Measurements from ENCODE around the gene ANKRD16. TPM values are rescaled to one million over a fixed set of nuclear protein-coding genes. Genes with fewer than 3 reads are reported as not detected.

The ANKRD16 gene
- total RNA-seq, 1 experiment from 2014 or later, result 4.9 TPM

- Histone ChIP-seq H3K36me3 (ENCODE audit: low read depth, low read length) (no peaks in the 10 kb centered on the region), H3K27ac (ENCODE audit: low read length) (no peak overlapping the region), H3K9ac (ENCODE audit: low read length) (no peak overlapping the region), H3K4me1 (ENCODE audit: insufficient read depth, low read length) (no peaks in the 10 kb centered on the region), H3K27me3 (ENCODE audit: low read length) (no peaks in the 10 kb centered on the region), H3K9me2 (replicated peaks; ENCODE audit: low read length) (no peaks in the 10 kb centered on the region), H2AFZ (ENCODE audit: low read length) (no peak overlapping the region), H3K9me3 (ENCODE audit: low read length) (no peaks in the 10 kb centered on the region), H3F3A (ENCODE audit: low read length, unreplicated experiment) (no peaks in the 10 kb centered on the region), H3K79me2 (ENCODE audit: low read length) (peaks cover 5% of the 10 kb centered on the region), H3K4me2 (ENCODE audit: low read length) (no peak overlapping the region), H4K20me1 (ENCODE audit: low read length) (no peaks in the 10 kb centered on the region), H3K4me3 (ENCODE audit: low read length) (no peak overlapping the region)
- intact Hi-C loops (cut with micrococcal nuclease), result no loop called here
- CTCF ChIA-PET, result no interaction called here
- BruUV-seq (replicated peaks), result no TSS peak
- no peak for ATAC-seq
- no peak for DNase-seq
- TF ChIP-seq EZH2phosphoT487 (IDR thresholded peaks at IDR 0.05; ENCODE audit: borderline replicate concordance, low read length) (no peak), EZH2 (IDR thresholded peaks at IDR 0.05; ENCODE audit: low read length, unreplicated experiment) (no peak), CTCF (conservative IDR thresholded peaks at IDR 0.05; ENCODE audit: low read depth, low read length) (no peak)
- POLR2A ChIA-PET (ENCODE audit: unreplicated experiment), result no interaction called here
Observed at GRCh38 chr10:5897504-5897903, 7.8 kb upstream of the ANKRD16 start.

GRCh38 chr10:5897053-5897340 is 7.3 kb upstream of the ANKRD16 start:
- no peak overlapping the region for H3K9ac ChIP-seq (ENCODE audit: low read length)
- no peak overlapping the region for H2AFZ ChIP-seq (ENCODE audit: low read length)
- H3K4me2 ChIP-seq (ENCODE audit: low read length), result no peak overlapping the region
- intact Hi-C loops (cut with micrococcal nuclease), result no loop called here
- no peaks in the 10 kb centered on the region for H3K4me1 ChIP-seq (ENCODE audit: insufficient read depth, low read length)
- ATAC-seq (no peak), DNase-seq (no peak)
- H4K20me1 ChIP-seq (ENCODE audit: low read length), result 0 out of 2 replicates have a peak, but pooled peaks cover 1% of the 10 kb centered on the region
- no peak overlapping the region for H3K27ac ChIP-seq (ENCODE audit: low read length)
- peaks cover 11% of the 10 kb centered on the region for H3K79me2 ChIP-seq (ENCODE audit: low read length)
- no peaks in the 10 kb centered on the region for H3K27me3 ChIP-seq (ENCODE audit: low read length)
- H3K36me3 ChIP-seq (ENCODE audit: low read depth, low read length), result no peaks in the 10 kb centered on the region
- TF ChIP-seq EZH2phosphoT487 (IDR thresholded peaks at IDR 0.05; ENCODE audit: borderline replicate concordance, low read length) (no peak), EZH2 (IDR thresholded peaks at IDR 0.05; ENCODE audit: low read length, unreplicated experiment) (no peak), CTCF (conservative IDR thresholded peaks at IDR 0.05; ENCODE audit: low read depth, low read length) (no peak)
- CTCF ChIA-PET, result no interaction called here
- no peaks in the 10 kb centered on the region for H3K9me3 ChIP-seq (ENCODE audit: low read length)
- no peaks in the 10 kb centered on the region for H3F3A ChIP-seq (ENCODE audit: low read length, unreplicated experiment)
- POLR2A ChIA-PET (ENCODE audit: unreplicated experiment), result no interaction called here
- H3K4me3 ChIP-seq (ENCODE audit: low read length), result no peak overlapping the region
- H3K9me2 ChIP-seq (replicated peaks; ENCODE audit: low read length), result no peaks in the 10 kb centered on the region
- no TSS peak for BruUV-seq (replicated peaks)

DNA sequence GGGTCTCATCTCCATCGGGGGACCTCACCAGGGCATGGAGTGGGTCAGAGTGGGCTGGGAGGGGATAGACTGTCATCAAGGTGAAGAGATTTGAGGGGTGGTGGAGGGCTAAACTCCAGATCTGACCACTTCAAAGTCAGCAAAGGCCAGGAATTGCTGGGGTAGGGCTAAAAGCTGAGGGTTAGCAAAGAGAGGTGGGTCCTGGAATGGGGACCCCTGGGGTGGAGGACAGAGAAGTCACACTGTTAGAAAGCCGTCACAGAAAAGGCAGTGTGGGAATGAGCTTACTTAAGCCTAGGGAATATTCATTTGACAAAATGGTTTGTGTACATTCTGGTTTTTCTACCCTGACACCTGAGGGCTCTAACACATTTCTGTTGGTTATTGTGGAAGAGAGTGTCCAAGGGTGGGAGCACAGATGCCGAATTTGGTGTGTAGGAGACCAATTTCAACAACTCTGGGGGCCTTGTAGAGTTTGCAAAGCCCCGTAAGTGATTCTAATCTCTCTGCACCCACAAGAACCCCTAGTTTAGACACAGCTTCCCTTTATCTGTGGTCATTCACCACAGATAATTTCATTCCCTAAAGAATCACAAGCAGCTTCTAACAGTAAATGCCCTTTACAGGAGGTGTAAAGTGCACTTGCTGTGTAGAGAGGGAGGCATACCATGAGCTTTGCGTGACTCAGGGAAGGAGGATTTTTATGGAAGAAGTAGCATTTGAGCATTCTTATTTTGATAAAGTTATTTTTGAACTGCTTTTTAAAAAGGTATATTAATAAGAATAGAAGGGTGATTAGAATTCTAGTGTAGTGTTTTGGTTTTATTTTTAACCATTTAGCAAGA is 6.7 kb upstream of the ANKRD16 start:
- no peak for DNase-seq
- H3K4me1 ChIP-seq (ENCODE audit: insufficient read depth, low read length), result no peaks in the 10 kb centered on the region
- 0 out of 2 replicates have a peak, but pooled peaks cover 4% of the 10 kb centered on the region for H4K20me1 ChIP-seq (ENCODE audit: low read length)
- no peaks in the 10 kb centered on the region for H3F3A ChIP-seq (ENCODE audit: low read length, unreplicated experiment)
- no peak overlapping the region for H3K4me3 ChIP-seq (ENCODE audit: low read length)
- H3K27me3 ChIP-seq (ENCODE audit: low read length), result no peaks in the 10 kb centered on the region
- H2AFZ ChIP-seq (ENCODE audit: low read length), result no peak overlapping the region
- TF ChIP-seq EZH2phosphoT487 (IDR thresholded peaks at IDR 0.05; ENCODE audit: borderline replicate concordance, low read length), result no peak
- no peak for TF ChIP-seq EZH2 (IDR thresholded peaks at IDR 0.05; ENCODE audit: low read length, unreplicated experiment)
- TF ChIP-seq CTCF (conservative IDR thresholded peaks at IDR 0.05; ENCODE audit: low read depth, low read length), result no peak
- no peaks in the 10 kb centered on the region for H3K36me3 ChIP-seq (ENCODE audit: low read depth, low read length)
- intact Hi-C loops (cut with micrococcal nuclease), result no loop called here
- ATAC-seq, result no peak
- H3K9me2 ChIP-seq (replicated peaks; ENCODE audit: low read length), result no peaks in the 10 kb centered on the region
- H3K9ac ChIP-seq (ENCODE audit: low read length), result no peak overlapping the region
- no peaks in the 10 kb centered on the region for H3K9me3 ChIP-seq (ENCODE audit: low read length)
- no peak overlapping the region for H3K4me2 ChIP-seq (ENCODE audit: low read length)
- H3K27ac ChIP-seq (ENCODE audit: low read length), result no peak overlapping the region
- BruUV-seq (replicated peaks), result no TSS peak
- CTCF ChIA-PET, result no interaction called here
- POLR2A ChIA-PET (ENCODE audit: unreplicated experiment), result no interaction called here
- H3K79me2 ChIP-seq (ENCODE audit: low read length), result peaks cover 16% of the 10 kb centered on the region

Data from PC-3 (cell line).